Activated CD8-positive, alpha-beta memory T cell treated with anti-CD3 and anti-CD28 coated beads for 48 hours (primary cell): Measurements from ENCODE around the gene CCDC167.

Source experiments
- DNase-seq, 3 experiments: peaks; one replicate each; pipeline ENCODE4 v3.0.0-alpha.2; 2020; ENCODE audit warnings: low read depth in 2 of 3, low spot score in 2 of 3

Gene CCDC167

DNA sequence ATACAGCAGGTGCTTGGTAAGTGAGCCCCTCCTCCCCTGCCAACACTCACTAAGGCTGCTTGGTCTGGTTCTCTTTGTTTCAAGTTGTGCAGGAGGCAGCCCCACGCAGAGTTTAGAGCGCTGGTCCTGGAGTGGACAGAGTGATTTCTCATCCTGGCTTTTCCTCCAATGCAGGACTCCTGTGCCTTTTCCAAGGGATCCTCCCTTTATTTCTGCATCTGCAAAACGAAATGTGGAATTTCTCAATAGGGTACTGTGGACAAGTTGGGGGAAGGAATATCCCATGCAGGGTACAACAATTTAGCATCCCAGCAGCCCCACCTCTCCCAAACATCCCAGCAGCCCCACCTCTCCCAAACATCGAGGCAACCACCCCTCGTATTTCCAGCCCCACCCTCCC lies 30.6 kb upstream of the CCDC167 start:
- DNase-seq: no peak

DNA sequence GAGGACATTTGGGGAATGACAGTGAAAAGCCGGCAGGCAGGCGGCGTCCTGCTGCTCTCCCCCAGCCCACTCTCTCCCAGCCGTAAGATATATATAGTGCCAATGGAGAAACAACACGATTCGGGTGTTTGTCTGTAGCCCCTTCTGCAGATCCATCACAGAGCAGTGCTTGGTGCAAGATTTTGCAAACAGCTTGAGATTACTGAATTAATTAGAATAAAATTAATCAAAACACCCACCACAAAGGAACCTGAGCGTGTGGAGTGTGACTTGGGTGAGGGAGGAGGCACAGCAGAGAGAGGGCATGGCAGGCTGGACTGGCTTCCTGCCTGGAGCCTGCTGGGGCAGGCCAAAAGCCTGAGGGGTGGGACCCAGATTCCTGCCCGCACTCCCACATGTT lies 28.8 kb upstream of the CCDC167 start:
- DNase-seq: no peak

- DNase-seq: no peak
Observed at GRCh38 chr6:37525460-37526357, 26.0 kb upstream of the CCDC167 start.

DNA sequence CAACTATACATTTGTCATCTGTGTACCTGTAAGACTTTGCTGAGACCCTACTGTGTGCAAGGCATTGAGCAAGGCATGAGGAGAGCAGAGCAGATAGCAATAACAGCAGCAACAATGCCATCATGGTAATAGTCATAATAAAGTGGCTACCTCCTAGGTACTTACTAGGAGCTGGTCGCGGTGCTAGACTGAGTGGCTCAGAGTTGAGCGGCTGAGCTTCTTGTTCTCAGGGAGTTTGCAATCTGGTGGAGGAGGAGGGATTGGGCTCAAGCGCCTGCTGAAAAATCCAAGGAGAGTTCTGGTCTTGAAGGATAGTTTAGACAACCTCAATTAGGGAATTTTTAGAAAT lies 25.3 kb upstream of the CCDC167 start:
- no peak for DNase-seq

- no peak for DNase-seq
Observed at GRCh38 chr6:37524025-37524969, 24.6 kb upstream of the CCDC167 start.

- no peak for DNase-seq
Observed at GRCh38 chr6:37523412-37523811, 23.7 kb upstream of the CCDC167 start.

- DNase-seq: no peak
Observed at GRCh38 chr6:37522836-37523235, 23.1 kb upstream of the CCDC167 start.

- DNase-seq: no peak
Observed at GRCh38 chr6:37521674-37522073, 22.0 kb upstream of the CCDC167 start.

DNA sequence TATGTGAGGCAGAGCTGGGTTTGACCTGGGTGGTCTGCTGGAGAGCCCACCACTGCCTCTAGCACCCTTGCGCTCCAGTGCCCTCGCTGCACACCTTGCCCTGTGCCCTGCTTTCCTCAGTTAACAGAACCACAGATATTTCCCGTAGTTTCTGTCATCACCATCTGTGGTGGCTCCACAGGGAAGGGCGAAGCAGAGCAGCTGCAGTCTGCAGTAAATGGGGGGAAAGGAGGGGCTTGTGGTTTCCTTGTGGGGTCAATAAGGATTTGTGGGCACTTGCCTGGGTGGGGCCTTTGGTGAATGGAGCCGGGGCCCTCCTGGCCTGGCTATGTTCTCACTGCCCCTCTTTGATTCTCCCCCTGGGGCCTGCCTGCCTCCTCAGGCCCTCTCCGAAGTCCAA lies 21.2 kb upstream of the CCDC167 start:
- DNase-seq: no peak

- DNase-seq: no peak
Observed at GRCh38 chr6:37519461-37519860, 19.8 kb upstream of the CCDC167 start.

- DNase-seq: no peak
Observed at GRCh38 chr6:37518116-37518515, 18.4 kb upstream of the CCDC167 start.

GRCh38 chr6:37517411-37517812 lies 17.7 kb upstream of the CCDC167 start:
- DNase-seq: peak in 1 of 3 experiments; percentile 55

DNA sequence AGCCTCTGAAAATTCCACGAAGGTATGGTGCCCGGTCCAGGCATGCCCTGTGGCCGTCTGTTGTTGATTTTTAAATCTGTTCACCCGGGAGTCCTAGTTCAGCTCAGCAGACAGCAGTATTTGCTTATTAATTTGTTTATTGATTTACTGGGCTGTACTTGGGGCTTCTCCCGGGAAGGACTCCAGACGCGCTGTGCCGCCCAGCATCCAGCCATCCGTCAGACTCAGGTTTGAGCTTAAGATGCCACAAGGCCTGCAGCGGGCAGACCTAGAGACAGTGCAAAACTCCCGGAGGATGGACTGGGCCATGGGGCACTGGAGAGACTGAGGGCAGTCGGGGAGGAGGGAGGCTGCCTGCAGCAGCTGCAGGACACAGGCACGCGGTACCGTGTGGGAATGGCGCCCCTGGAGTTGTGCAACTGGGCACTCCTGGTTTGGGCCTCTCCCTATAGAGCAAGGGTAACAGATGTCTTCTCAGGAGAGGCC lies 17.3 kb upstream of the CCDC167 start:
- no peak for DNase-seq

GRCh38 chr6:37516076-37516919 lies 16.6 kb upstream of the CCDC167 start:
- DNase-seq: peak; percentile 61 to 72 (median 65)

DNA sequence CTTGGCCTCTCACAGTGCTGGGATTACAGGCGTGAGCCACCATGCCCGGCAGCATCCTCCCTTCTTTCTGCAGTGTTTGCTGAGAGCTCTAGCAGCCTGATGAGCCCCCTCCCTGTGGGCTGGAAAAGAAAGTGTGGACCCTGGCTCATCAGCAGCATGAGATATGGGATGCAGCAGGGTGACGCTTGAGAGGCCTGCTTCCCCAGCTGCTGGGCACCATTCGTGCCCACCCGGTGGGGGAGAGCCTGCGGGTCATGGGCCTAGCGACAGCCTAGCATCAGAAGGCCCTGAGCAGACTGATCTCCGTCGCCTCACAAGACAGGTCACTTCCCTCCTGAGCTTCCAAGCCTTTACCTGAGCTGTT lies 16.0 kb upstream of the CCDC167 start:
- no peak for DNase-seq

- DNase-seq: no peak
Observed at GRCh38 chr6:37514837-37515236, 15.1 kb upstream of the CCDC167 start.

- DNase-seq: no peak
Observed at GRCh38 chr6:37514321-37514771, 14.7 kb upstream of the CCDC167 start.

GRCh38 chr6:37513576-37513975 lies 13.9 kb upstream of the CCDC167 start:
- no peak for DNase-seq

- DNase-seq: no peak
Observed at GRCh38 chr6:37513155-37513554, 13.5 kb upstream of the CCDC167 start.

DNA sequence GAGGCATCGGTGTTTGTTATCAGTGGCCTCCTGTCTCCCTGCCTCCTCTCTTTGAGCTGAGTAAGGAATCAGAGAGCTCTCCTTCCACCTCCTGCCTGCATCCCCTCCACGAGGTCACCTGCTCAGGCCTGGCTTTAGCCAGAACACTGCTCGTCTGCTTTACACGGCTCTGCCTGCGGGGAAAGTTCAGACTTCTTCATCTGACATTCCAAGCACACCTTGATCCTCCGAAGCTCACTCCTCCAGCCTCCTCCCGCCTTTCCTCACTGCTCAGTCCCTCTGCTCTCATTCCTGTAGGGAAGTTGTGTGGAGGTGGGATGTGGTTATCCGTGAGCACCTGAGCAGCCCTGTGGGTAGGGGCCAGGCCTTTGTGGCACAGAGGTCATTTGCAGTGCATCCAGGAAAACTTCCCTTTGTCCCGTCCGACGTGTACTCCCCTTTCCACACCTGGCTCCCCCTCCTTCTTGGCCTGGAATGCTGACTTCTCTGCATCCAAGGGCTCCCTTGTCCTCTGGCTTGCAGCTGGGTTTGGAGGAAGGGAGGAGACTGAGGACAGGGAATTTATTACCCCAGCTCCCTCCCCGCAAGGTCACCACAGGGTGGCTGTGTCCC lies 12.8 kb upstream of the CCDC167 start:
- no peak for DNase-seq
